ENCODE results near the gene TRIM71.

- TF ChIP-seq EZH2 (IDR thresholded peaks at IDR 0.05; ENCODE audit: insufficient read depth, poor library complexity, severe bottlenecking) (no peak), EZH2phosphoT487 (IDR thresholded peaks at IDR 0.05; ENCODE audit: insufficient read depth, low read depth) (no peak)
These were observed 51.8 kb downstream of the TRIM71 start for GRCh38 chr3:32869513-32870047.

Measured in GM23248 (cell line).